ENCODE measurements around the gene OR5J2. TPM values are rescaled to one million over a fixed set of nuclear protein-coding genes. Genes with fewer than 3 reads are reported as not detected.

Gene OR5J2
- total and polyA plus RNA-seq, 12 donors: not detected

- TF ChIP-seq POLR2A (IDR thresholded peaks at IDR 0.05) (no peak), CTCF (IDR thresholded peaks at IDR 0.05) (no peak)
- Histone ChIP-seq H3K27me3 (no peaks in the 10 kb centered on the region), H3K27ac (no peak overlapping the region), H3K36me3 (replicated peaks in 1 of 2) (no peaks in the 10 kb centered on the region), H3K9me3 (replicated peaks in 1 of 3) (no peaks in the 10 kb centered on the region), H3K4me1 (replicated peaks in 1 of 2) (no peaks in the 10 kb centered on the region), H3K4me3 (no peak overlapping the region)
- DNase-seq: no peak
- intact Hi-C loops (cut with DNase I): no loop called here
These were observed 7.0 kb downstream of the OR5J2 start for GRCh38 chr11:56183459-56183858.

DNA sequence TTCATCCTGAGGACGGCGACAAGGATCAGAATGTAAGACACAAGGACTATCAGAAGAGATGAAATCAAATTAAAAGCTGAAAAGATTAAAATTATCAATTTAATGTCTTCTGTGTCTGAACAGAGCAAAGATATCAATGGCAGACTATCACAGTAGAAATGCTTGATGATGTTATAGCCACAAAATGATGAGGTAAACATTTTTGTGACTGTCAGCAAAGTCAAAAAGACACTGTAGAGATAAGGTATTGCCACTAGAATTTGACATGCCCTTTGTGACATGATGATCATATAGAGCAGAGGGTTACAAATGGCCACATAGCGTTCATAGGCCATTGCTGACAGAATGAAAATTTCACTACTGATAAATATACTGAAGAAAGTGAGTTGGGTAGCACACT is 12.2 kb downstream of the OR5J2 start:
- Histone ChIP-seq H3K27ac (no peak overlapping the region), H3K4me1 (replicated peaks in 1 of 2) (no peaks in the 10 kb centered on the region), H3K36me3 (replicated peaks in 1 of 2) (no peaks in the 10 kb centered on the region), H3K9me3 (replicated peaks in 1 of 3) (no peaks in the 10 kb centered on the region), H3K4me3 (no peak overlapping the region), H3K27me3 (no peaks in the 10 kb centered on the region)
- DNase-seq: no peak
- intact Hi-C loops (cut with DNase I): no loop called here
- WGBS, 4 donors: 71 to 85% (median 79%) methylated on average over 3 of the region's 3 CpGs
- TF ChIP-seq CTCF (IDR thresholded peaks at IDR 0.05) (no peak), POLR2A (IDR thresholded peaks at IDR 0.05) (no peak)

DNA sequence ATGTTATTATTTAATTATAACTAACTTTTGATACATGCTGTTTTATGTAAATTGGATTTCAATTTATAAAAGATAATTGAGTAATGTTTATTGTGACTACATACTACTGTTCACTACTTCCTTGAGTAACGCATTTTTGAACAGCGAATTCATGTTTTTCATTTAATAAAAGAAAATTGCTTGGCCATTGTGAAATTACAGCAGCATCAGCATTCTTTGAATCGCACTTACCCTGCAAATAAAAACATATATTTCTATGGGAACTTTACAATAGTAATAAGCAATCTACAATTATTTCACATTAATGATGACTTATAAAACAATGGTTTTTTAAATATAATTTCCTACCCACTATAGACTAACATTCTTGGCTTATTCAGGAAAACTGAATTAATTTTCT is 20.3 kb downstream of the OR5J2 start:
- no peaks in the 10 kb centered on the region for H3K36me3 ChIP-seq (replicated peaks in 1 of 2)
- no peaks in the 10 kb centered on the region for H3K27me3 ChIP-seq
- TF ChIP-seq CTCF (IDR thresholded peaks at IDR 0.05) (no peak), POLR2A (IDR thresholded peaks at IDR 0.05) (no peak)
- H3K27ac ChIP-seq: no peak overlapping the region
- H3K9me3 ChIP-seq (replicated peaks in 1 of 3): peaks cover 0 to 7% (median 0%) of the 10 kb centered on the region in 3 donors
- 71 to 78% (median 76%) methylated on average over 3 of the region's 3 CpGs for WGBS, 4 donors
- DNase-seq: no peak
- intact Hi-C loops (cut with DNase I): no loop called here
- H3K4me3 ChIP-seq: no peak overlapping the region
- no peaks in the 10 kb centered on the region for H3K4me1 ChIP-seq (replicated peaks in 1 of 2)

- DNase-seq: no peak
- no peaks in the 10 kb centered on the region for H3K36me3 ChIP-seq (replicated peaks in 1 of 2)
- 41 to 62% (median 50%) methylated on average over 2 of the region's 2 CpGs for WGBS, 4 donors
- H3K27ac ChIP-seq: no peak overlapping the region
- intact Hi-C loops (cut with DNase I): no loop called here
- H3K4me3 ChIP-seq: no peak overlapping the region
- no peaks in the 10 kb centered on the region for H3K27me3 ChIP-seq
- no peaks in the 10 kb centered on the region for H3K4me1 ChIP-seq (replicated peaks in 1 of 2)
- H3K9me3 ChIP-seq (replicated peaks in 1 of 3): peaks cover 0 to 7% (median 0%) of the 10 kb centered on the region in 3 donors
- no peak for TF ChIP-seq POLR2A (IDR thresholded peaks at IDR 0.05)
- no peak for TF ChIP-seq CTCF (IDR thresholded peaks at IDR 0.05)
These were observed 20.9 kb downstream of the OR5J2 start for GRCh38 chr11:56197367-56197766.

All from adrenal gland (tissue), 12 donors.